Prostate gland (tissue), 2 donors: ENCODE results near the gene PKP3. TPM values are rescaled to one million over a fixed set of nuclear protein-coding genes. Genes with fewer than 3 reads are reported as not detected.

Experiments
- DNase-seq: peaks from one replicate; pipeline ENCODE4 v3.0.0-alpha.2; 2019; ENCODE audit warnings: low spot score
- H3K27ac ChIP-seq, 2 donors: fragments of 200-600 bp; sonication (generic); 2 replicates each; pipeline ENCODE4 v1.5.1; 2017 to 2019
- H3K27me3 ChIP-seq: fragments of 200-600 bp; sonication (generic); replicated peaks from 2 replicates; pipeline ENCODE4 v1.5.1; 2019; ENCODE audit not compliant: insufficient read depth
- H3K36me3 ChIP-seq, 2 donors: fragments of 200-600 bp; sonication (generic); 1 replicate in 1 of 2; 2 replicates in 1 of 2; pipeline versions ENCODE4 v1.5.1 to v1.8.1; 2017 to 2019
- H3K4me1 ChIP-seq: fragments of 200-600 bp; sonication (generic); replicated peaks from 2 replicates; pipeline ENCODE4 v1.5.1; 2019
- H3K4me3 ChIP-seq, 2 donors: fragments of 200-600 bp; sonication (generic); 2 replicates each; pipeline ENCODE4 v1.5.1; 2017 to 2019
- H3K9me3 ChIP-seq: fragments of 200-600 bp; sonication (generic); 2 replicates; pipeline ENCODE4 v1.5.1; 2017
- POLR2A ChIP-seq: fragments of 450-650 bp; IDR thresholded peaks from one replicate; pipeline ENCODE4 v1.6.1; 2016; ENCODE audit warnings: antibody characterized with exemption, mild to moderate bottlenecking
- POLR2AphosphoS5 ChIP-seq: sonication (generic); formaldehyde crosslinking; IDR thresholded peaks from one replicate; pipeline ENCODE4 v1.6.1; 2017; ENCODE audit warnings: antibody characterized with exemption
- WGBS: methylation state at CpG from one replicate; pipeline ENCODE4 v1.1.5; 2018; 5-methylcytosine and 5-hydroxymethylcytosine counted together
- intact Hi-C: fragments of 100-400 bp; cut with DNase I; formaldehyde crosslinking; loops from one replicate; pipeline ENCODE4 v1.14.2; 2022
- total RNA-seq, 2 donors: library from RNA; depleted of rRNA; stranded (reverse); fragments of >200 nt; gene quantifications; one replicate each; pipeline ENCODE4 v1.1.0, GENCODE V29; 2016
- TF ChIP-seq, protein P1 (sequence below), 4 experiments: fragments of 200-600 bp in 2 of 4; fragments of 450-650 bp in 2 of 4; sonication (generic) in 2 of 4; IDR thresholded peaks; 1 replicate in 3 of 4; 2 replicates in 1 of 4; pipeline ENCODE4 v1.5.1; 2016 to 2019; ENCODE audit warnings: antibody characterized with exemption in 4 of 4, mild to moderate bottlenecking in 2 of 4, moderate library complexity in 2 of 4

Gene PKP3
- total RNA-seq, 2 donors from 2014 or later = 58.6 to 88.4 TPM

DNA sequence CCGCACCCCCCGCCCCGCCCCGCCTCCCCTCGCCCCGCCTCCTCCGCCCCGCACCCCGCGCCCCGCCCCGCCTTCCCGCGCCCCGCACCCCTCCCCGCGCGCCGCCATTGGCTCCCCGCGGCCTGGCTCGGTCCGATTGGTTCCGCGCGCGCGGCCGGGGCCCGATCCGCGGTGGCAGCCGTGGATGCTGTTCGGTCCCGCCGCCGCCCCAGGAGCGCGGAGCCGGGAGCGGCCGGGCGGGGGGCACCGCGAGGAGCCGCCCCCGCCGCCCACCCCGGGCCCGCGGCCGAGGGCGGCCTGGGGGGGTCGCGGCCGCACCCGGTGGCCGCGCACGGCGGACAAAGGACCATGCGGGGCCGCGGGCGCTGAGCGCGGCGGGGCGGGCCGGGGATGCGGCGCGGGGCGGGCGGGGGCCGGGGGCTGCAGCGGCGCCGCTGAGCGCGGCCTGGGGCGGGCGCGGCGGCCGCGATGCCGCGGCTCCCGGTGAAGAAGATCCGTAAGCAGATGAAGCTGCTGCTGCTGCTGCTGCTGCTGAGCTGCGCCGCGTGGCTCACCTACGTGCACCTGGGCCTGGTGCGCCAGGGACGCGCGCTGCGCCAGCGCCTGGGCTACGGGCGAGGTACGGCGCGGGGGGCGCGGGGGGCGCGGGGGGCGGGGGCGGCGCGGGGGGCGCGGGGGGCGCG lies 24.5 kb upstream of the PKP3 start, which contains the start of gene B4GALNT4:
B4GALNT4 (plus strand) TSS at position 164 of the 683 bp plus-strand sequence; CDS start at position 469, 305 bp downstream.
- intact Hi-C loops = no loop called here
- peak; percentile 48 for DNase-seq
- no peak within 1 kb of the TSS for H3K27ac ChIP-seq
- no peaks in the 10 kb centered on the region for H3K9me3 ChIP-seq
- H3K4me3 ChIP-seq = peak within 1 kb of the TSS; percentile 10 to 32
- no peaks in the 10 kb centered on the region for H3K27me3 ChIP-seq
- no peaks in the 10 kb centered on the region for H3K36me3 ChIP-seq
- H3K4me1 ChIP-seq = no peaks in the 10 kb centered on the region
- WGBS = no CpG with 5 or more reads among the region's 118 CpGs
- TF ChIP-seq, protein P1, sequence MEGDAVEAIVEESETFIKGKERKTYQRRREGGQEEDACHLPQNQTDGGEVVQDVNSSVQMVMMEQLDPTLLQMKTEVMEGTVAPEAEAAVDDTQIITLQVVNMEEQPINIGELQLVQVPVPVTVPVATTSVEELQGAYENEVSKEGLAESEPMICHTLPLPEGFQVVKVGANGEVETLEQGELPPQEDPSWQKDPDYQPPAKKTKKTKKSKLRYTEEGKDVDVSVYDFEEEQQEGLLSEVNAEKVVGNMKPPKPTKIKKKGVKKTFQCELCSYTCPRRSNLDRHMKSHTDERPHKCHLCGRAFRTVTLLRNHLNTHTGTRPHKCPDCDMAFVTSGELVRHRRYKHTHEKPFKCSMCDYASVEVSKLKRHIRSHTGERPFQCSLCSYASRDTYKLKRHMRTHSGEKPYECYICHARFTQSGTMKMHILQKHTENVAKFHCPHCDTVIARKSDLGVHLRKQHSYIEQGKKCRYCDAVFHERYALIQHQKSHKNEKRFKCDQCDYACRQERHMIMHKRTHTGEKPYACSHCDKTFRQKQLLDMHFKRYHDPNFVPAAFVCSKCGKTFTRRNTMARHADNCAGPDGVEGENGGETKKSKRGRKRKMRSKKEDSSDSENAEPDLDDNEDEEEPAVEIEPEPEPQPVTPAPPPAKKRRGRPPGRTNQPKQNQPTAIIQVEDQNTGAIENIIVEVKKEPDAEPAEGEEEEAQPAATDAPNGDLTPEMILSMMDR (IDR thresholded peaks at IDR 0.05) = no peak
- TF ChIP-seq POLR2AphosphoS5 (no peak), POLR2A (no peak)

DNA sequence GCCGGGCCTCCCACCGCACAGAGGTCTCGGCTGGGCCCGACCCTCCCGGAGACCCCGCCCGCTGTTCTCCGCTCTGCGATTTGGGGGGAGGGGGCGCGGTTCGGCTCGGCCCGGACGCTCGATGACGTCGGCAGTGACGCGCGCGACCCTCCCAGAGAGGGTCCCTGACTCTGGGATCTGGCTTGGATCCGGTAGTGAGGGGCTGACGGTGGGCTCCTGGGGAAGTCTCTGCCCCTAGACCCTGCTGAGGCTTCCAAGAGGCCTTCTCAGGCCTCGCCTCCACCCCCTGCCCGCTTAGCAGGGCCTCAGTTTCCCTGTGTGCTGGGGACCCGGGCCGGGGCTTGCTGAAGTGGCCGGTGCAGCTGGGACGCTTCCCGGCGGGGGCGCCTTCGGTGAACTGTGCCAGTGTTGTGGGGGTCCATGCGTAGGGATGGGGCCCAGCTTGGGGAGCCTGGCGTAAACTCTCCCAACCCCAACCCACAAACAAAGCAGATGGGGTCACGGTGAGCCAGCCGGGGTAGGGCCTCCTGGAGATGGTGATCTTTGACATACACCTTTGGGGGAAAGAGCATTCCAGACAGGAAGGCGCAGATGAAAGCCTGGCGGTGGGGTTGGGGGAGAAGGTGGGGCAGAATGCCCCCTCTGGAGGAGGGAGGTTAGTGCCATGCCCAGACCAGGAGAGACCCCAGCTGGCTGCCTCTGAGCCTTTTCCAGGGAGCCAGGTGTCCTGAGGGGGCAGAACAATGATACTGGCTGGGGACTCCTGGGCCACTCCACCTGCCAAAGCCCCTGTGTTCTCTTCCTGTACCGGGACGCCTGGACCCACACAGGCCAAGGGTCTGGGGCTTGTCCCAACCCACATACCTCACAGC lies 23.7 kb upstream of the PKP3 start:
- no peaks in the 10 kb centered on the region for H3K27me3 ChIP-seq
- no peaks in the 10 kb centered on the region for H3K9me3 ChIP-seq
- TF ChIP-seq POLR2AphosphoS5 = no peak
- no peak for TF ChIP-seq POLR2A
- TF ChIP-seq, protein P1 (IDR thresholded peaks at IDR 0.05) = no peak
- H3K4me1 ChIP-seq = no peaks in the 10 kb centered on the region
- H3K27ac ChIP-seq = no peak overlapping the region
- no peaks in the 10 kb centered on the region for H3K36me3 ChIP-seq
- intact Hi-C loops = no loop called here
- WGBS = 23% methylated on average over 42 of the region's 42 CpGs
- no peak for DNase-seq
- H3K4me3 ChIP-seq = peak overlapping the region in 1 of 2 donors; percentile 5

DNA sequence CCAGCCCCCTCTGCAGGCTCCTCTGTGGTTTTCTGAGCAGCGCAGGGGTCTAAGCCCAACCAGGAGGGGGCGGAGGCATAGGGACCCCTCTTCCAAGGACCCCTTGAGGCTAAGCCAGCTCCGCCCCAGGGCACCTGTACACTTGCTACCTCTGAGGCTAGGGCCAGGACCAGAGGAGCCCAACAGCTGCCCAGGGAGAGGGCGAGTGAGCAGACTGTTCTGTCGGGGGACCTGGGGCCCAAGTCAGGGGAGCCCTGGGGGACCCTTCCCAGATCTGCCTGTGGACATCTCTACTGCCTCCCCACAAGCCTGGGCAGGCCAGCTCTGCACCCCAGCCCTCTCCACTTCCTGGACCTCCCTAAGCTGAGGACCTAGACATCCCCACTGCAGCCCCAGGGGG lies 23.0 kb upstream of the PKP3 start:
- no peak for DNase-seq
- no peak overlapping the region for H3K4me3 ChIP-seq
- no peaks in the 10 kb centered on the region for H3K9me3 ChIP-seq
- no peaks in the 10 kb centered on the region for H3K36me3 ChIP-seq
- intact Hi-C loops = no loop called here
- H3K4me1 ChIP-seq = no peaks in the 10 kb centered on the region
- 82% methylated on average over 5 of the region's 5 CpGs for WGBS
- H3K27ac ChIP-seq = no peak overlapping the region
- H3K27me3 ChIP-seq = no peaks in the 10 kb centered on the region
- TF ChIP-seq, protein P1 (IDR thresholded peaks at IDR 0.05) = no peak
- TF ChIP-seq POLR2AphosphoS5 = no peak
- TF ChIP-seq POLR2A = no peak

DNA sequence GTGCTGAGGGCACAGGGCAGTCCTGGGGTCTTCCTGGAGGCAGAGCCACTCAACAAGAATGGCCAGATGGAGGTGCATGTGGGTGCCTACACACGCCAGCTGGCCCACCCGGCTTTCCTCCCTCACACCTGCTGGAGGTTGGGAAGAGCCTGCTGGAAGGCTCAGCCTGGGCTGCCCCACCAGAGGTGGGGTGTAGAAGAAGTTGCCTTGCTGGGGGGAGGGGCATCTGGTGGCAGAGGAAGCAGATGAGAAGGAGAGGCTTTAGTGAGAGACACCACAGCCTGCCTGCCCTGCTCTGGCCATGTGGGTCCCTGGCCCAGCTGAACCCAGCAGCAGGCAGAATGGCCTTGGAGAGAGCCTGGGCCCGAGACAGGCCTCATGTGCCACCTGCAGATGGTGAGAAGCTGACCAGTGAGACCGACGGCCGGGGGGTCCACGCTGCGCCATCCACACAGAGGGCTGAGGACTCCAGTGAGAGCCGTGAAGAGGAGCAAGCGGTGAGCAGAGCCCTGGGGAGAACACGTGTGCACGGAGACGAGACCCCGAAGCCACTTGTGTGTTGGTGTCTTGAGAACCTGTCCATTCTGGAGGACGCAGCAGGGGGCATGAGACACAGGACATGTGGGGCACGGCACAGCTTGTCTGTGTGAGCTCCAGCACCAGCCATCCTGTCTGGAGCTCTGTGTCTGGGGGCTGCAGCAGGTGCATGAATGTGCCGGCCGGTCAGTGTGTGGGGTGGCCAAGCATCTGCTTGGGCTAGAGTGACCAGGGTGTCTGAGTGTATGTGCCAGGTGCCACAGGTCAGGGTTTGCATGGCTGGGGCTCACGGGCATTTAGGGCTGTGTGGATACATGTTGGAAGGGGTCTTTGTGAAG lies 22.1 kb upstream of the PKP3 start:
- Histone ChIP-seq H3K9me3 (no peaks in the 10 kb centered on the region), H3K4me3 (no peak overlapping the region), H3K27ac (no peak overlapping the region), H3K4me1 (no peaks in the 10 kb centered on the region), H3K36me3 (no peaks in the 10 kb centered on the region), H3K27me3 (no peaks in the 10 kb centered on the region)
- 86% methylated on average over 19 of the region's 19 CpGs for WGBS
- intact Hi-C loops = no loop called here
- TF ChIP-seq POLR2AphosphoS5 = no peak
- TF ChIP-seq POLR2A = no peak
- TF ChIP-seq, protein P1 (IDR thresholded peaks at IDR 0.05) = no peak
- DNase-seq = no peak
